Lower lobe of right lung (tissue), 2 donors: Measurements from ENCODE around the gene NAA80. TPM values are rescaled to one million over a fixed set of nuclear protein-coding genes. Genes with fewer than 3 reads are reported as not detected.
A peak's percentile ranks its signal among the peaks of the same experiment; 100 is the strongest.

Experiments used
- ATAC-seq, 2 donors: fragments of 200-7000 bp; cut with Tn5 transposase; one replicate each; pipeline ENCODE4 v1.9.1; 2020 to 2022; ENCODE audit warnings: mild to moderate bottlenecking in 2 of 2, moderate library complexity in 2 of 2
- DNase-seq: peaks from one replicate; pipeline ENCODE4 v3.0.0-alpha.2; 2020
- H3K27ac ChIP-seq: fragments of 200-600 bp; one replicate; pipeline ENCODE4 v1.8.0; 2022
- H3K27me3 ChIP-seq: fragments of 200-600 bp; one replicate; pipeline ENCODE4 v1.8.0; 2022; ENCODE audit warnings: low read depth
- H3K36me3 ChIP-seq: fragments of 200-600 bp; one replicate; pipeline ENCODE4 v1.8.0; 2022; ENCODE audit warnings: mild to moderate bottlenecking
- H3K4me1 ChIP-seq: fragments of 200-600 bp; one replicate; pipeline ENCODE4 v1.8.0; 2022
- H3K4me3 ChIP-seq: fragments of 200-600 bp; one replicate; pipeline ENCODE4 v1.8.0; 2022; ENCODE audit warnings: mild to moderate bottlenecking
- H3K9me3 ChIP-seq: fragments of 200-600 bp; one replicate; pipeline ENCODE4 v1.8.0; 2022
- CTCF ChIP-seq: fragments of 200-600 bp; IDR thresholded peaks from one replicate; pipeline ENCODE4 v1.8.0; 2022; ENCODE audit warnings: antibody characterized with exemption, mild to moderate bottlenecking
- intact Hi-C: fragments of 100-400 bp; cut with DNase I; formaldehyde crosslinking; loops from one replicate; pipeline ENCODE4 v1.11.0; 2022
- total RNA-seq: library from RNA; stranded (reverse); fragmentation: NEBNext Ultra II Directional; extraction: Animal tissue kit (Norgen Biotek cat#: 25700); gene quantifications from one replicate; pipeline ENCODE4 v1.2.1, GENCODE V29; 2021
- donor health status: DM: no; HTN: yes; CAD: no; lungs with severe emphysema.

The NAA80 gene
- total RNA-seq, 1 donor from 2014 or later, result 9.3 TPM

- Histone ChIP-seq H3K4me1 (peaks cover 55% of the 10 kb centered on the region), H3K27me3 (no peaks in the 10 kb centered on the region), H3K4me3 (peak overlapping the region; percentile 75), H3K9me3 (no peaks in the 10 kb centered on the region), H3K27ac (peak overlapping the region; percentile 84), H3K36me3 (no peaks in the 10 kb centered on the region)
- intact Hi-C loops, result no loop called here
- ATAC-seq, result no peak
- TF ChIP-seq CTCF, result no peak
- no peak for DNase-seq
Measured at GRCh38 chr3:50302095-50303012, 3.1 kb upstream of the NAA80 start.

DNA sequence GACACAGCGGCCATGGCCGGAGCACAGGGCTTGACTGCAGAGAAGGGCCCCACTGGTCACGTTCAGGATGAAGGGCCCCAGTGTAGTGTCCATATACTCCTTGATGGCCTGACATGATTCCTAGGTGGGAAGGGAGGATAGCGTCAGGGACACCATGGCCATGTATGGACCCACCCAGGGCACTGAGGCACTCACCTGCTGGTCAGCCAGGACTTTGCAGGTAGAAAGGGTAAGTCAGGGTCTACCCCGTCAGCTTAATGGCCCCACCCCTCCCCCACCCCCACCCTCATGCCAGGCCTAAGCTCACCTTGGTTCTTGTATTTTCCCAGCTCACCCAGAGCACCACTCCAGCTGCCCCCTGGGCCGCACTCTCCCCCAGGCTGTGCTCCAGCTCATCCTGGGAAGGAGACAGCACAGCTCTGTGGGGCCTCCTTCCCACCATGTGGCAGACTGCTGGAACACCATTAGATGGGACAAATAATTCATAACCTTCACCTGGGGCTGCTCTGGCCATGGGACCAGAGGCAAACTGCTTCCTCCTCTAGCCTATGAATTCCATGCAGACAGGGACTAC lies 1.6 kb upstream of the NAA80 start:
- Histone ChIP-seq H3K27me3 (no peaks in the 10 kb centered on the region), H3K4me3 (peak overlapping the region; percentile 75), H3K9me3 (no peaks in the 10 kb centered on the region), H3K4me1 (peaks cover 55% of the 10 kb centered on the region), H3K27ac (peak overlapping the region; percentile 88), H3K36me3 (no peaks in the 10 kb centered on the region)
- intact Hi-C loops, result no loop called here
- no peak for DNase-seq
- no peak for ATAC-seq
- TF ChIP-seq CTCF, result no peak

DNA sequence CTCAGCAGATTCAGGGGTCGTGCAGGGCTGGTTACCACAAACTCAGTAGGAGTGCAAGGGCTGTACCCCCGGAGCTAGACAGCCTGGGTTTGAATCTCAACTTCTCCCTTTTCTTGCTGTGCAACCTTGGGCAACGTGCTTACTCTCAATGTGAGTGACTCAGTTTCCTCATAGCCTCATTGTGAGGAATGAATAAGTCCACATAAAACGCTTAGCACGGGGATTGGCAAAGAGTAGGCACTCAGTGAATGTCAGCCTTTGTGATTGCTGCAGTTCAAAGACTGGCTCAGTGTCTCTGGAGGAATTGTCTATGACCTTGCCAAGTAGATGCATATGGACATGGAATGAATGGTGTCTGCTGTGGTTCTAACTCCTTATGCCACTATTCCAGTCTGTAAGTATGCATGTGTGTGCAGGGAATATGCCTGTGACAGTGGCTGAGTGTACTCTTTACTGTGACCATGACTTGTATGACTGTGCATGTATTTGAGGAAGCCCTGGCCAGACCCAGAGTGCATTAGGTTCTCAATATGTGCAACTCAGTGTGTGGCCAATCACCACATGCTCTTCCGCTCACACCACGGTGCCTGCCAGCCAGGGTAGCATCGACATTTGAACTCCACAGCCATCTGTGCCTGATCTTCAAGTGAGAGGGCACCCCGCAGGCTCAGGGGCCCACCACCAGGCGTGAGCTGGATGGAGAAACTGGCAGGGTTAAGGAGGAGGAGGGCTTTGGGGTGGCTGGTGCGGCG lies 900 bp upstream of the NAA80 start:
- ATAC-seq, result peak; percentile 2 to 25
- Histone ChIP-seq H3K4me3 (peak overlapping the region; percentile 75), H3K4me1 (peaks cover 55% of the 10 kb centered on the region), H3K36me3 (no peaks in the 10 kb centered on the region), H3K27me3 (no peaks in the 10 kb centered on the region), H3K27ac (peak overlapping the region; percentile 88), H3K9me3 (no peaks in the 10 kb centered on the region)
- DNase-seq, result peak; percentile 68
- intact Hi-C loops, result no loop called here
- TF ChIP-seq CTCF, result no peak

DNA sequence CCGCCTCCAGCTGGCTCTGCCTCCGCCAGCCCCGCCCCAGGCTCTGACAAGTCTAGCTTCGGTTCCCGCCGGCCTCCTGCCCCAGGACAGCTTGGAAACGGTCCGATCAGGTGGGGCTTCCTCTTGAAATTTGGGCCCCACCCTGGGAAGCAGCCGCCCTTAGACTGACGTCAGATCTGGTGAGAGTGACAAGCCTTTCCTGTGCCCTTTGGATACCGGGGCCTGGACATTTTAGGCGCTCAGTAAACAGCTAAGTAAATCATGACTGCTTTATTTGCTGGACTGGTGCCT lies 378 bp upstream of the NAA80 start:
- Histone ChIP-seq H3K4me1 (peaks cover 55% of the 10 kb centered on the region), H3K9me3 (no peaks in the 10 kb centered on the region), H3K27ac (peak overlapping the region; percentile 88), H3K27me3 (no peaks in the 10 kb centered on the region), H3K36me3 (no peaks in the 10 kb centered on the region), H3K4me3 (peak overlapping the region; percentile 75)
- ATAC-seq (no peak), DNase-seq (no peak)
- TF ChIP-seq CTCF, result no peak
- intact Hi-C loops, result no loop called here

DNA sequence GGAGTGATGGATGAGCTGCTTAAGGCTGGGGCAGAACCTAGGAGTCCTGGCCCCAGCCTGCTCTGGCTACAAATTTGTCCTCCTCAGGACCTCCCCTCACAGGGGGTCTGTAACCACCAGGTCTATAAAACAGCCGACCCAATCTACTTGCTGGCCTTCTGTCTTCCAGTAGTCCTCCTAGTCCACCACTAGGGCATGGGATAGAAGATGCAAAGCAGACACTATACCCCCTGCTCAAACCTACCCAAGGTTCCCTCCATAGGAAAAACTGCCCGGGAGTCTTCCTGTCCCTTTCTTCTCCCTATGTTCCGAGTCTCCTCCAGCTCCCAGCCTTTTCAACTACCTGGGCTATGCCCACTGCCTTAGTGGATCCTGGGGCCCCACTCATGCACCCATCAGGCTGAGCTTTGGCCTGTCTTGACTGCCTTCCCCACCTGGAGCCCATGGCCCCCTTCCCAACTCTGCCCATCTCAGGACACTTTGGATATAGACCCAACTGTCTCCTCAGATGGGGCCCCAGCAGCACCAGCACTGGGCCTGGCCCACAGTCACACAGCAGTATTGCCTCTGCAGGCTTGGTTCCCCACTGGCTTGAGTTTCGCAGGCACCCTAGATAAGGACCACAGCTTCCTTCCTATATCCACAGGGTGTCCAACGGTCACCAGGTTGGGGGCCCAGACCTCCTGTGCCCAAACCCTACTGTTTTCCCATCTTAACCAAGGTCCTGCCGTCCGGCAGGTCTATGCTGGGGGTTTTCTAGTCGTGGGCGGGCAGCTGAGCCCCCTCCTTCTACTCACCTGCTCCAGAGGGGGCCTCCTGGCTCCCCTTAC lies 1.1 kb downstream of the NAA80 start:
- no peak for TF ChIP-seq CTCF
- H3K4me3 ChIP-seq, result peak overlapping the region; percentile 75
- ATAC-seq, result no peak
- H3K36me3 ChIP-seq, result no peaks in the 10 kb centered on the region
- no peaks in the 10 kb centered on the region for H3K9me3 ChIP-seq
- intact Hi-C loops, result no loop called here
- H3K4me1 ChIP-seq, result peaks cover 49% of the 10 kb centered on the region
- no peaks in the 10 kb centered on the region for H3K27me3 ChIP-seq
- DNase-seq, result peak; percentile 53
- peak overlapping the region; percentile 88 for H3K27ac ChIP-seq
